Esophagus squamous epithelium (tissue), 5 donors: ENCODE results near the gene TUBA3E. TPM values are rescaled to one million over a fixed set of nuclear protein-coding genes. Genes with fewer than 3 reads are reported as not detected.
"Not testable (repeated sequence)": the region's sequence is repeated elsewhere in the genome, so short reads cannot be mapped to it uniquely, and the experiment has no call there.

Experiments used
- DNase-seq: peaks from one replicate; lab custom pipeline; 2025; lab: John Stamatoyannopoulos, UW
- H3K27ac ChIP-seq, 4 donors: fragments of 200-600 bp; sonication (generic); one replicate each; pipeline ENCODE4 v1.5.1; 2016 to 2019; ENCODE audit warnings: mild to moderate bottlenecking in 1 of 4
- H3K27me3 ChIP-seq, 4 donors: fragments of 200-600 bp; sonication (generic); 1 replicate in 3 of 4; 2 replicates in 1 of 4; pipeline versions ENCODE4 v1.5.1 to v1.6.0; 2017 to 2021; ENCODE audit warnings: antibody characterized with exemption in 1 of 4
- H3K36me3 ChIP-seq, 3 donors: fragments of 200-600 bp; sonication (generic); one replicate each; pipeline ENCODE4 v1.5.1; 2016 to 2019
- H3K4me1 ChIP-seq, 3 donors: fragments of 200-600 bp; sonication (generic); one replicate each; pipeline ENCODE4 v1.5.1; 2017 to 2019
- H3K4me3 ChIP-seq, 4 donors: fragments of 200-600 bp; sonication (generic); 1 replicate in 3 of 4; 2 replicates in 1 of 4; pipeline ENCODE4 v1.5.1; 2016 to 2019; ENCODE audit warnings: mild to moderate bottlenecking in 2 of 4, moderate library complexity in 1 of 4
- H3K9me3 ChIP-seq, 3 donors: fragments of 200-600 bp; sonication (generic); one replicate each; pipeline ENCODE4 v1.5.1; 2016 to 2019
- CTCF ChIP-seq, 6 experiments: fragments of 450-650 bp in 4 of 6; fragments of 200-600 bp in 2 of 6; sonication (generic) in 2 of 6; IDR thresholded peaks; one replicate each; pipeline ENCODE4 v1.5.1; 2016 to 2019; ENCODE audit warnings: antibody characterized with exemption in 6 of 6, mild to moderate bottlenecking in 4 of 6, moderate library complexity in 4 of 6
- POLR2A ChIP-seq, 4 donors: fragments of 450-650 bp; IDR thresholded peaks; one replicate each; pipeline ENCODE4 v1.6.1; 2017; ENCODE audit warnings: antibody characterized with exemption in 4 of 4, mild to moderate bottlenecking in 4 of 4, moderate library complexity in 3 of 4
- WGBS, 2 donors: methylation state at CpG; one replicate each; pipeline ENCODE4 v1.1.5; 2018; 5-methylcytosine and 5-hydroxymethylcytosine counted together
- intact Hi-C: fragments of 100-400 bp; cut with DNase I; formaldehyde crosslinking; loops from one replicate; pipeline ENCODE4 v1.15.0; 2022
- total RNA-seq, 4 donors: library from RNA; depleted of rRNA; stranded (reverse); fragments of >200 nt; gene quantifications; one replicate each; pipeline ENCODE4 v1.1.0, GENCODE V29; 2016
- donor health status: DM: yes; HTN: yes; CAD: no.

TUBA3E gene
- total RNA-seq, 4 donors from 2014 or later: not detected

DNA sequence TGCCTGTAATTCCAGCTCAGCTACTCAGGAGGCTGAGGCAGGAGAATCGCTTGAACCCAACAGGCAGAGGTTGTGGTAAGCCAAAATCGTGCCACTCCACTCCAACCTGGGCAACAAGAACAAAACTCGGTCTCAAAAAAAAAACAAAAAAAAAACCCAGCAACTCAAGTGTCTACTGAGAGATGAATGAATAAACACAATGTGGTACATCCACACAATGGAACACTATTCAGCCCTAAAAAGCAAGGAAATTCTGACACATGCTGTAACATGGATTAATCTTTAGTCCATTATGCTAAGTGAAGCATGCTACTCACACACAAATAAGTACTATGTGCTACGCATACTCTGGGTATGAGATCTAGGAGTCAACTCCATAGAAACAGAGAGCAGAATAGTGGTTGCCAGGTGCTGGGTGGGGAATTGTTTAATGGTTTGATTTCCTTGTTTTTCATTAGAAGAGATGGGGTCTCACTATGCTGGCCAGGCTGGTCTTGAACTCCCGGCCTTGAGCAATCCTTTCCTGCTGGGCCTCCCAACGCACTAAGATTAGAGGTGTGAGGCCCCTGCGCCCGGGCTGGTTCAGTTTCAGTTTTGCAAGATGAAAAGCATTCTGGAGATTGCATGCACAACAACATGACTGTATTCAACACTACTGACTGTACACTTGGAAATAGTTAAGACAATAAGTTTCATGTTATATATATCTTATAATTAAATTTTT is 32.8 kb downstream of the TUBA3E start:
- Histone ChIP-seq H3K27me3 (no peaks in the 10 kb centered on the region), H3K4me3 (no peak overlapping the region), H3K4me1 (no peaks in the 10 kb centered on the region), H3K27ac (no peak overlapping the region), H3K9me3 (no peaks in the 10 kb centered on the region), H3K36me3 (peaks cover 10 to 100% (median 28%) of the 10 kb centered on the region in 3 donors)
- WGBS, 2 donors: 95 to 96% methylated on average over 5 to 8 of the region's 8 CpGs
- intact Hi-C loops: no loop called here
- no peak for DNase-seq
- TF ChIP-seq POLR2A (IDR thresholded peaks at IDR 0.05) (no peak), CTCF (IDR thresholded peaks at IDR 0.05) (no peak)

DNA sequence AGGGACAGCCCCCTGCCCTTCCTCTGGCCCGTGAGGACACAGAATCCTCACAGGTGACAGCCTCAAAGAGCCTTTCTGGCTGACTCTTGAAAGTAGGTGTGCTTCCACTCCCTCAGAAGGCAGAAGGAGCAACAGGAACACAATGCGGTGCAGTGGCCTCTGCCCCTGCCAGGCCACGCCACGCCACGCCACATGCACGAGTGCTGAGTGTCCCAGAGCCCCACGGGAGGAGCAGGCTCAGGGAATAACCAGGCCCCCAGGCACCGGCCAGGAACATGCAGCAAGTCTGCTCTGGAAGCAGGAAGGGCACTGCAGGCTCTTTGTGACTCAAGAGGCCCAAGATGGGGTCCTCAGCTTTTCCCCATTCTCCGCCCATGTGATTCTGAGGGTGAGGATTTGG is 35.3 kb downstream of the TUBA3E start:
- Histone ChIP-seq H3K4me1 (no peaks in the 10 kb centered on the region), H3K27me3 (no peaks in the 10 kb centered on the region), H3K36me3 (peaks cover 10 to 100% (median 20%) of the 10 kb centered on the region in 3 donors), H3K9me3 (no peaks in the 10 kb centered on the region), H3K27ac (no peak overlapping the region), H3K4me3 (no peak overlapping the region)
- WGBS, 2 donors: 93 to 100% methylated on average over 1 to 7 of the region's 9 CpGs
- intact Hi-C loops: no loop called here
- DNase-seq: no peak
- no peak for TF ChIP-seq CTCF (IDR thresholded peaks at IDR 0.05)
- no peak for TF ChIP-seq POLR2A (IDR thresholded peaks at IDR 0.05)

DNA sequence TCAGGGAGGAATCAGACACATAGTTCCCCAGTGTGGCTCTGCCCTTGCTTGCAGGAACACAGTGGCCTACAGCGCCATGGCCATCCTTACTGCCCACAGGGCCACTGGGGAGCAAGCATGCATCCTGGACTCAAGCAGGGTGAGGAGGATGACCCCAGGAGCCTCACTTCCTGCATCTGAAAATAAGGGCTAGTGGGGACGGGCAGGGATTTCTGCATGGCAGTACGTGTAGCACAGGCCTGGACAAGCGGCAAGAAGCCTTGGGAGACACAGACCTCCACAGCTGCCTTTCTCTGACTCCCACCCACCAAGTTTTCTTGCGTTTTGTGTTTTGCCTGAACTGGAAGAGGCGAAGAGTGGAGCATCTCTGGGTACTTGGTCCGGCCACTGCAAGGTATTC is 35.8 kb downstream of the TUBA3E start:
- H3K4me3 ChIP-seq, H3K27ac ChIP-seq, H3K4me1 ChIP-seq, H3K9me3 ChIP-seq, intact Hi-C loops, H3K27me3 ChIP-seq, DNase-seq: not testable (repeated sequence)
- 86 to 100% methylated on average over 2 to 4 of the region's 7 CpGs for WGBS, 2 donors
- peaks cover 10 to 95% (median 20%) of the 10 kb centered on the region in 3 donors for H3K36me3 ChIP-seq

- H3K36me3 ChIP-seq: peaks cover 10 to 82% (median 20%) of the 10 kb centered on the region in 3 donors
- H3K4me1 ChIP-seq, intact Hi-C loops, H3K4me3 ChIP-seq, DNase-seq, H3K27me3 ChIP-seq, H3K9me3 ChIP-seq, H3K27ac ChIP-seq: not testable (repeated sequence)
- WGBS, 2 donors: 78% methylated on average over 15 to 16 of the region's 25 CpGs
These were observed 37.2 kb downstream of the TUBA3E start for GRCh38 chr2:130160838-130161705.

- no peak for DNase-seq
- H3K4me3 ChIP-seq: no peak overlapping the region
- intact Hi-C loops: no loop called here
- WGBS, 2 donors: 91 to 92% methylated on average over 6 of the region's 6 CpGs
- H3K9me3 ChIP-seq: no peaks in the 10 kb centered on the region
- no peak overlapping the region for H3K27ac ChIP-seq
- peaks cover 10 to 82% (median 20%) of the 10 kb centered on the region in 3 donors for H3K36me3 ChIP-seq
- no peak for TF ChIP-seq CTCF (IDR thresholded peaks at IDR 0.05)
- no peak for TF ChIP-seq POLR2A (IDR thresholded peaks at IDR 0.05)
- H3K4me1 ChIP-seq: no peaks in the 10 kb centered on the region
- H3K27me3 ChIP-seq: no peaks in the 10 kb centered on the region
These were observed 38.1 kb downstream of the TUBA3E start for GRCh38 chr2:130160131-130160530.

DNA sequence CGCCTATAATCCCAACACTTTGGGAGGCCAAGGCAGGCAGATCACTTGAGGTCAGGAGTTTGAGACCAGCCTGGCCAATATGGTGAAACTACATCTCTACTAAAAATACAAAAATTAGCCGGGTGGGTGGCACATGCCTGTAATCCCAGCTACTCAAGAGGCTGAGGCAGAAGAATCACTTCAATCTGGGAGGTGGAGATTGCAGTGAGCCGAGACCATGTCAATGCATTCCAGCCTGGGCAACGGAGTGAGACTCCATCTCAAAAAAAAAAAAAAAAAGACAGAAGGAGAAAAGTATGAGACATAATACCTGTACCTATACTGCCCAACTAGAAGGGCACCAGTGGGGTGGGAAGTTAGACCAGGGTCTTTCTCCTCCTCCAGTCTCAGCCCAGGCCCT is 38.9 kb downstream of the TUBA3E start:
- H3K27ac ChIP-seq, intact Hi-C loops, H3K4me1 ChIP-seq, DNase-seq, H3K4me3 ChIP-seq, H3K9me3 ChIP-seq, H3K27me3 ChIP-seq: not testable (repeated sequence)
- H3K36me3 ChIP-seq: peaks cover 8 to 82% (median 18%) of the 10 kb centered on the region in 3 donors
- WGBS, 2 donors: 81 to 94% methylated on average over 4 of the region's 4 CpGs
